GM19023 (cell line): ENCODE data around the gene ZDHHC12.

ENCODE experiments used
- ATAC-seq: cut with Tn5 transposase; IDR thresholded peaks from one replicate; pipeline ENCODE4 v1.9.1; 2021; ENCODE audit warnings: mild to moderate bottlenecking, moderate library complexity; ENCODE audit not compliant: unreplicated experiment

Gene ZDHHC12

DNA sequence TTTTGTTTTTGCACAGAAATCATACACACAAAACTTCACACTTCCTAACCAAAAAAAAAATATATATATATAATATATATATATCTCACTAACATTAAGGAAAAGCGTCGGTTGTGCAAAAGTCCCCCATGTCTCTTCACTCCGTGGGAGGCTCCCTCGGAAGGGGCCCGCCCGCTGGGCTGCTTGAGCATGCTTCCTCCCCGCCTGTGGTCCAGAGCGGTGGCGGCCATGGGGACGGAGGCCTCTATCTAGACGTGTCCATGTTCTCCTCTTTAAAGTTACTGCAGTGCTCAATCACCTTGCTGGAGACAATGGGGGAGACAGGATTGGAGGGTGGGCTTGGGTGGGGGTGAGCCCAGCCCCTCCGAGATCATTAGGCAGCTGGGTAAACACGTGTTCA lies 7.2 kb upstream of the ZDHHC12 start:
- no peak for ATAC-seq

DNA sequence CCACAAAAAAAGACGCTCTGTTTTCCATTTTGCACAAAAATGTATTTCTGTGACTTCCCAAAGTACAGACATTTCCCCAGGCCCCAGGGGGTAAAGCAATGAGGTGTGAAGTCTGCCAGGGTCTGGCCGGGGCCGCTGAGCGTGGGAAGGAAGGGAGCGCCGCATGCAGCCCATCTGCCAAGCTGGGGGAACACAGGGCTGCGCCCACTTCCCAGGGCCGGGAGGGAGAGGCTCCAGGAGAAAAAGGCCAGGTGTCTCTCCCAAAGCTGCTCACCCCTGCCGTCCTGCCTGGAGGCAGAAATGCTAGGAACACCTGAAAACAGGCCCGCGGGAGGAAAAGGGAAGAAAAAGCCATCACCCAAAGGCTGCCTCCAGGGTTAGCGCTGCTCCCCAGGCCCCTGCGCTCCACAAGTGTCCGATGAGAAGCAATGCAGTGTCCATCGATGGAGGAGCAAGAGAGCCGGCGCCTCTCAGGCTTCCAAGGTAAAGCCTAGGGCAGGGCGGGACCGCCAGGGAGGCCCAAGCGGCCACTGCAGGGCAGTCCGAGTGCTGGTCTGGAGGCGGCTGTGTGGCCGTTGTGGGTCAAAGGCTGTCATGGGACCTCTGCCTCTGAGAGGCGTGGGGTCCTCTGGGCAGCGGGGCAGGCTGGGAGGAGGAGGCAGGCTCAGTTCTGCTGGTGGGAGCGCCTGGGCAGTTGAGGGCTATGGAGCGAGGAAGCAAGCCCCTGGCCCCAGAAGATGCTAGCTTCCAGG lies 6.0 kb upstream of the ZDHHC12 start:
- no peak for ATAC-seq

DNA sequence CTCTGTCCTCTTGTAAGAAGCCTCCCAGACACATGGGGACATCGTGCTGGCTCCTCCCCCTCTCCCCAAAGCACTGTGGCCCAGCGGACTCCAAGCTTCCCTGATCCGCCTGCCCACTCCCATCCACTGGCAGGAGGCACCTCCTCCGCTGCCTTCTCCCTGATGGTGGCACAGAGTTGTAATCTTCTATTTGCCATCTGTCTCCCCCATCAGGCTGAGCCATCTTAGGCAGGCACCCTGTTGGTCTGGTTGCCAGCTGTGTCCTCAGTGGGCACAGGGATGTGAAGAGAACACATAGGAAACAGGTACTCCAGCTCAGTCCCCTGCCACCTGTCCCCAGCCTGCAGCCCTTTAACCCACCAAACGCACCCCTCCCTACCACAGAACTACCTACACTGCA lies 5.4 kb upstream of the ZDHHC12 start:
- no peak for ATAC-seq

DNA sequence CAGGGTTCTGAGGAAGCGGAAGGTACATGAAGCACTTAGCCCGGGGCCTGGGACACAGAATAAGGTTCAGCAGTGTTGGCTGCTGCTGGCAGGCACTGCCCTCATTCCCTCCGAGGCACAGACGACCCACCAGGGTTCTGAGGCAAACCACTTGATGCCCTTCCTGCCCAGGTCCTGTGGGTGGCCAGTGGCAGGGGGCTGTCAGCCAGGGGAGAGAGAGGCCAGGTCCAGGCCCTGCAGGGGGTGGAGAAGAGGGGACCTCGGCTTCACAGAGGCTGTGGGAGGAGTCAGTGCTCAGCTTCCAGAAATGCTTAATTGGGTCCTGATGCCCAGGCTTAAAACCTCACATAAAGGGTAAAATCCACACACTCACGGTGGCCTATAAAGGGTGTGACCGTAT lies 4.4 kb upstream of the ZDHHC12 start:
- ATAC-seq = no peak

DNA sequence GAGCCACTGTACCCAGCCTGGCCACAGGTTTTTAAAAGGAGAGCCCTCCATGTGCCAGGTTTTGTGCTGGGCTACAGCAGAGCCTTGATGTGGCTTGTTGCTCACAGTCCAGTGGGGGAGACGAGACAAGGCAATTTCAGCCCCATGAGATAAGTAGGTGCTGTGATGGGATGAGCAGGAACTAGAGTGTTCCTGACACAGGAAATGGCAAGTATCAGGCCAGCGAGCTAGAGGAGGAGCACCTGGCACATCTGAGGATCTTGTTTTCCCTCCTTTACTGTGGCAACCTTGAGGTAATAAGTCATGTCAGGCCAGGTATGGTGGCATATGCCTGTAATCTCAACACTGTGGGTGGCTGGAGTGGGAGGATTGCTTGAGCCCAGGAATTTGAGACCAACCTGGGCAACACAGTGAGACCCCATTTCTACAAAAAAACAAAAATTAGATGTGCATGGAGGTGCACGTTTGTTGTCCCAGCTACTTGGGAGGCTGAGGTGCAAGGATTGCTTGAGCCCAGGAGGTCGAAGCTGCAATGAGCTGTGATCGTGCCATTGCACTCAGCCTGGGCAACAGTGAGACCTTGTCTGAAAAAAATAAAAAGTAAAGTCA lies 3.8 kb upstream of the ZDHHC12 start:
- ATAC-seq = no peak

DNA sequence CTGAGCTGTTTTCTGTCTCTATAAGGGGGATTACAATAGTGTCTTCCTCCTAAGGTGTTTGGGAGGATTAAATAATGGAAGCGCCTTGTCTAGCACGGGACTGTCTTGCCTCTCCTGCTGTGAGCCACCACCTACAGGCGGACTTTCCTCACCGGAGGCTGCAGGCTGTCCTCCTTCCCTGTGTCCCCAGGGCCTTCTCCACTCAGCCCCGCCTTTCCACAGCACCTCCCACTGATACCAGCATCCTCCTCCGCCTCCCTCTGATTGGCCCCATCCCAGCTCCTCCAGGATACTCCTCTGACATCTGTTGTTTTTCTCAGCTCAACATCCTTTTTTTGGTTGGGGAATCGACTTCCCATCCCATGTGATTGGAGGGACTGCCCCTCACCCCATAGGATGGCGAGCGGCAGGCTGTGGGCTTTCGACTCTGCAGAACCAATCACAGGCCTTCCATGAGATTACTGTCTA lies 851 bp upstream of the ZDHHC12 start:
- ATAC-seq = no peak

DNA sequence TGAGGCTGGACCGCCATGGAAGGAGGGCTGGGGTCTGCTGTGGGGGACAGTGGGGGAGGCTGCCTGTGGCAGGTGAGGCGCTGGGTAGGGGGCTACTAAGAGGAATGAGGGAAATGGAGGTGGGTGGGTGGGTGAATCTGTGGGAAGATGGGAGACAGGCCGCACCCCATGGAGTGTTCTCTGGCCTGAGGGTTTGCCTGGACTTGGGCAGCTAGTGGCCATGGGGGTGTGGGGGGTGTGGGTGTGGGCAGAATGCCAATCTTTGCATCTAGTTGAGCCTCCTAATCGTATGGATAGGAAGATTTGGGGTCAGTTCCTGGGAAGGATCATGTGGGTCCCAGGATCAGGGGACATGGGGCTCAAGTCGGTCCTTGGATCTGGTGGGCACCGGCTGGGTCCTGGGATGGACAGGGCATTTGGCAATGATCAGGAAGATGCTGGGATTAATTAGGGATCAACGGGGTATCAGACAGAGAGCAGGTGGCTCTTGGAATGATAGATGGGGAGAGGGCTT lies 518 bp downstream of the ZDHHC12 start:
- ATAC-seq = no peak

DNA sequence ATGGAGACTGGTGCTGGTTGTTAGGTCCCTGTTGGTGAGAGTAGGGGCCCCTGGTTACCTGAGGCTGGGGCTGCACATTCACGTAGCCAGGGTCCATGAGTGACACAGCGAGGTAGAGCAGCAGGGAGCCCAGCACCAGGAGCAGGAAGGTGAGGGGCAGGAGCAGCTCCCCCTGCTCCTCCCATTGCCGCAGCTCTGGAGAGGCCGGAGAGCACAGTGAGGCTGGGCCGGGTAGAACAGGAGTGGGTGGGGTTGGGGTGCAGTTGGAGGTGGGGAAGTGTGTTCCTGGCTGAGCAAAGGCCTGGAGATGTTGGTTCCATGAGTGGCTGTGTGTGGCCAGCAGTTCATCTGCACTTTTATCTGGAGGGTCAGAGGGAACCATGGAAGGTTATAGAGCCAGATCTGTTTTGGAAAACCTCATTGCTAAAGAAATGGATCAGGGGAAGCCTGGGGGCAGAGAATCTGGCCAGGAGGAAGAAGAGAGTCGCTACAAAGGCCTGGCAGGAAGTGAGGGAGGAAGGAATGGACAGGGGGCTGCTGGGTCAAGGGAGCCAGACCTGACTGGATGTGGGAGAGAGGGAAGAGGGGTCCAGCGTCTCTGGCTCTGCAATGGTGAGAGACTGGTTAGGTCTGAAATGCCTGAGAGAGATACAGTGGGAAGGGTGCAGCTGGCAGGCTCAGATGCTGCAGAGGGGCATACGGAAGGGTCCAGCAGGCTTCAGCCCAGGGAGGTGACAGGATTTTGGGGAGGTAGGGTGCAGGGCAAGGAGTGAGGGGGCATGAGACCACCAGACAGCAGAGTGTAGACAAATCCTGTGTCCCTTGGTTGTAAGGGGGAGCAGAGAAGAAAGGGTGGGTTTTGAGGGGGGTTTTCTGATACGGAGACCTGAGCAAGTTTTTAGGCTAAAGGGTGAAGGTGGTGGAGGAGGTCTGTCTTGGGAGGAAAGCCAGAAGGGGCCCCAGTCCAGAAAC lies 1.3 kb downstream of the ZDHHC12 start:
- ATAC-seq = no peak

DNA sequence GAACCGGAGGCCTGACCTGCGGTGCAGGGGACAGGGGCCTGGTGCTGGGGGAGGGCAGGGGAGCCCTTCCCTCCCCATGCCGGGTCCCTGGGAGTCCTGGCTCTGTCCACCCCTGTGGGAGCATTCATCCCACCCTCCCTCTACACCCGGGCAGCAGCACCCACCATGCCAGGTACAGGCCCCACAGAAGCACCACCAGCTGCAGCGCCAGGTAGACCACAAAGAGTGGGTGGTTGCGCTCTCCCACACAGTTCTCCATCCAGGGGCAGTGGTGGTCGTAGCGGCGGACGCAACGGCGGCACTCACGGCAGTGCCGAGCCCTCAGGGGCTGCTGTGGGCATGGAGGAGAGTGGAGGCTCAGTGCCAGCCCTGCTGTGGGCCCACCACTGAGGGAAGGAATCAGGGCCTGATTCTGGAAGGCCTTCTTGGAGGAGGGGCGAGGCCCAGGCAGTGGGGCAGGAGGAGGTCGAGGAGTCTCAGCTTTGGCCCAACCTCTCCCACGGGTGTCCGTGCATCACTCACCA lies 2.4 kb downstream of the ZDHHC12 start:
- no peak for ATAC-seq

DNA sequence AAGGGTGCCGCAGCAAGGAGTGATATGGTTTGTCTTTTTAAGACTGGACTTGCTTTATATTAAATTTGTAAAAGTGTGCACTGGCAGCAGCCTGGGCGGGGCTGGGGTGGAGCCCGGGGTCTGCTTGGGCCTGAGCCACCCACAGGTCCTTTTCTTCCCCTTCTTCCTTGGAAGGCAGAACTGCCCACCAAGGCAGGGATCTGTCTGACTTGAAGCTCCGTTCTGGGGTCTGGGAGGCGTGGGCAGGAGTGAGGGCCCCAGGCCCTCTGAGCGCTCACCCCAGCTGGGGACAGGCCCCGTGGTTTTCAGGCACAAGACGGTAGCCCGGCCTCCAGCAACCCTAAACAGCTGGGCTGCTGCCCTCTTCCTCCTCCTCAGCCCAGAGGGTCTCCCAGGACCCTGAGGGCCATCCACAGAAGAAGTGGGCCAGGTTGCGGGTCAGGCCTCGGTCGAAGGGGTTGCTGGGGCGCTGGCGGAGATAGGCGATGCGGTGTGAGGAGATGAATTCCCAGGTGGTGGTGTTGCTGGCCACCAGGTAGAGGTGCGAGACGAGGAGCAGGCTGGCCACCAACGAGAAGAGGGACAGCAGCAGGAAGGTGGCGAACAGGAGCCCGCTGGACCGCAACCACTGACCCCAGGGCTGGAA lies 3.0 kb downstream of the ZDHHC12 start:
- ATAC-seq = no peak

DNA sequence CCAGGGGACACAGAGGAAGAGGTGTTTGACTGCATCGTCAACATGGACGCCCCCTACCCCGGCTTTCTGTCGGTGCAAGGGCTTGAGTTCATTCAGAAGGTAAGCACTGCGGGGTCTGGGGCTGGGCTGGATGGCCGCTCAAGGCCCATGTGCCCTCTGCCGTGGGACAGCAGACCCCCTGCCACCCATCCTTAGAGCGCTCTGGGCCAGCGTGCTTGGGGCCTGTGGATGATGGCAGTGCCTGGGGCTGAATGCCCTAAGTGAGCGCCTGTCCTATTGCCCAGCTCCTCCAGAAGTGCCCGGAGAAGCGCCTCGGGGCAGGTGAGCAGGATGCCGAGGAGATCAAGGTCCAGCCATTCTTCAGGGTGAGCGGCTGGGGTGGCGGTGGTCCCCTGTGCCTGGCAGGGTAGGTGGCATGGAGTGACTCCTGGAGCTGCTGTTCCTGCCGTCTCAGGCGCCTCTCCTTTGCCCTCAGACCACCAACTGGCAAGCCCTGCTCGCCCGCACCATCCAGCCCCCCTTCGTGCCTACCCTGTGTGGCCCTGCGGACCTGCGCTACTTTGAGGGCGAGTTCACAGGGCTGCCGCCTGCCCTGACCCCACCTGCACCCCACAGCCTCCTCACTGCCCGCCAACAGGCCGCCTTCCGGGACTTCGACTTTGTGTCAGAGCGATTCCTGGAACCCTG lies 3.9 kb downstream of the ZDHHC12 start:
- no peak for ATAC-seq

DNA sequence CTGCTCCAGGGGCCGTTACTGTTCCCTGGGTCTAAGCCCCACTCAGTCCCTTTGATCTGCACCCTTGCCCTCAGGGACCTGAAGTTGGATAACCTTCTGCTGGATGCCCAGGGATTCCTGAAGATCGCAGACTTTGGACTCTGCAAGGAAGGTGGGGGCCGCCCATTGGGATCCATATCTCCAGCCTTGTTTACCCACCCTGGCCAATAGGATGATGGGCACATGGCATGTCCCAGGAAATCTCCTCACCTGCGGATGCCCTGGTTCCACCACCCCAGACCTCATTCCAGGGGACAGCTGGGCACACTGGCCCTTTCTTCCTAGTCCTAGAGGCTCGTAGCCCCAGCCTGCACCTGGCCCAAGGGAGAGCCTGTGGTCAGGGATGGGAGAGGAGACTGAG lies 5.5 kb downstream of the ZDHHC12 start:
- no peak for ATAC-seq

DNA sequence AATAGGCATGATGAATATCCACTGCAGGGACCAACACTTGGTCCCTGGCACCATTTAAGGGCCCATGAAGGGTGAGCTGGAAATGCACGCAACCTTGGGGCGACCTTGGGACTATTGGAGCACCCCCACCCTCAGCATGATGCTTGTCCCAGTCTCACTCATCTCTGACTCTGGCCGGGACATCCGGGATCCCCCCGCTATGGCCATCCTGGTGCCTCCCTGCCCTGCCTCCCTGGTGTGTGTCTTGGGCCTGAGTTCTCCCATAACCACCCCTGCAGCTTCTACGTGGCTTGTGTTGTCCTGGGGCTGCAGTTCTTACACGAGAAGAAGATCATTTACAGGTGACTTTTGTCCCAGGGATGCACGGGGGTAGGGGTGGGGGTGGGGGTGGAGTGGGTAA lies 5.9 kb downstream of the ZDHHC12 start:
- ATAC-seq = no peak

DNA sequence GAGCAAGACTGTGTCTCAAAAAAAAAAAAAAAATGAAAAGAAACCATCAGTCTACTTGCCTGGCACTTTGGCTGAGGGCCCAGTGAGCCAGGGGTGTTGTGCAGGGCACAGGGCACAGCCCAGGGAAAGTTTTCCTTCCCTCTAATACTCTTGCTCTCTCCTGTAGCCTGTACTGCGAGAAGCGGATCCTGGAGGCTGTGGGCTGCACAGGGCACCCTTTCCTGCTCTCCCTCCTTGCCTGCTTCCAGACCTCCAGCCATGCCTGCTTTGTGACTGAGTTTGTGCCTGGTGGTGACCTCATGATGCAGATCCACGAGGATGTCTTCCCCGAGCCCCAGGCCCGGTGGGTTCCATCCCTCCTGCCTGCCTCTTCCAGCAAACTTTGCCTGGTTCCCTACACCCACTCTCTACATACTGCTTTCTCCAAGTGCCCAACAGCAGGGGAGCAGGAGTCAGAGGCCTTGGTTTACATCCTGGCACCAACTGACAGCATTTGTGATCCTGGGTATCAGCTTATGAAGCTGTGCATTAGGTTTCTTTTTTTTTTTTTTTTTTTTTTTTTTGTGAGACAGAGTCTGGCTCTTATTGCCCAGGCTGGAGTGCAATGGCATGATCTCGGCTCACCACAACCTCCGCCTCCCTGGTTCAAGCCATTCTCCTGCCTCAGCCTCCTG lies 7.2 kb downstream of the ZDHHC12 start:
- no peak for ATAC-seq

DNA sequence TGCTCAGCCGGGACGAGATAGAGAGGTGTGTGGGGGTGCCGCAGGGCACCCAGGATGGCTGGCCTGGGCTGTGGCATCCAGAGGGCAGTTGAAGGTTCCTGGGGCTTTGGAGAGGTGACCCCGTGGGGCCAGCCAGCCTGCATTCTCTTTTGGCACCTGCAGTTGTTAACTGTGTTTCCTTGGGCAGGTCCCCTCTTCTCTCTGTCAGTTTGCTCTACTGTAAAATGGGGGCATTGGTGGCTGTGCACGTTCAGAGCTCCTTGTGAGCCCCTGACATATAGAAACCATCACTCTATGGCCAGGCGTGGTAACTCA lies 8.5 kb downstream of the ZDHHC12 start:
- ATAC-seq = no peak

DNA sequence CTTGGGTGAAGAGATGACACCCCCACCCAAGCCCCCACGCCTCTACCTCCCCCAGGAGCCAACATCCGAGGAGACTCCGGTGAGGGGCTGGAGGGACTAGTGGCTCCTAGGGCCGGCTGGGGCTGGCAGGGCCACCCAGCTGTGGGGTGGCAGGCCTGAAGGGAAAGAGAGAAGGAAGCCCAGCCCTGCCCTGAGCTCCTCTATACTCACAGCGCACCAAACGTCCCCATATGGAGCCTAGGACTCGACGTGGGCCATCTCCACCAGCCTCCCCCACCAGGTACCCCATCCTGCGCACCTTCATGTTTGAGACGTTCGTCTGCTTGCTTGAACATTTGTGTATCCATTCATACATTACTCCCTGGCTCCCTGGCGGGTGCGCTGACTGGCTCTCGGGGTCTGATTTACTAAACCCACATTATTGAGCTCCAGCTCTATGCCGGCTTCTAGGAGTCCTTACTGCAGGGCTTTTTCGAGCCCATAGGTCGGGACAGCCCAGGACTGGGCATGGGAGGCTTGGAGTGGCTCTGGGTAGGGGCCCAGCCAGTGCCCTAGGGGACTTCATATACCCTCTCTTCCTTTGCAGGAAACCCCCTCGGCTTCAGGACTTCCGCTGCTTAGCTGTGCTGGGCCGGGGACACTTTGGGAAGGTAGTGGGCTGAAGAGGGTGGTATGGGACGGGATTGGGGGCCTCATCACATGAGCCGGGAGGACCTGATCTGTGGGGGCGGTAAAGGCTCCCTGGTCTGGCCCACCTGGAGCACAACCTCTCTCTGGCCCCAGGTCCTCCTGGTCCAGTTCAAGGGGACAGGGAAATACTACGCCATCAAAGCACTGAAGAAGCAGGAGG lies 9.1 kb downstream of the ZDHHC12 start:
- no peak for ATAC-seq

DNA sequence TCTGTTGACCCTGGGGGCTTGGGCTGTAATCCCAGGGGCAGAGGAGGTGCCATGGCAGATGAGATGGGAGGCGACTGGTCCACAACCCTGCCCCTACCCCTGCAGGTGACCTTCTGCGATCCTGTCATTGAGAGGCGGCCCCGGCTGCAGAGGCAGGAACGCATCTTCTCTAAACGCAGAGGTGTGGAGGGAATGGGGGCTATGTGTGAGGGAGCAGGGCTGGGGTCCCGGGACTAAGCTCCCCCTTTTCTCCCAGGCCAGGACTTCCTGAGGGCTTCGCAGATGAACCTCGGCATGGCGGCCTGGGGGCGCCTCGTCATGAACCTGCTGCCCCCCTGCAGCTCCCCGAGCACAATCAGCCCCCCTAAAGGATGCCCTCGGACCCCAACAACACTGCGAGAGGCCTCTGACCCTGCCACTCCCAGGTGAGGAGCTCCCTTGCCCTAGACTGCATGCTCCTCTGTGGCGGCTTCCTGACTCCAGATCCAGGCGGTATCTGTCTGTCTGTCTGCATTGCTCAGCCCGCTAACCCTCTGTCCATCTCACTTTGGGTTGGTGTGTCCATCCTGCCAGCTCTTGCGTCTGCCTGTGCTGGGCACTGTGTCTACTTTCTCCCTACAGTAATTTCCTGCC lies 9.9 kb downstream of the ZDHHC12 start:
- no peak for ATAC-seq

DNA sequence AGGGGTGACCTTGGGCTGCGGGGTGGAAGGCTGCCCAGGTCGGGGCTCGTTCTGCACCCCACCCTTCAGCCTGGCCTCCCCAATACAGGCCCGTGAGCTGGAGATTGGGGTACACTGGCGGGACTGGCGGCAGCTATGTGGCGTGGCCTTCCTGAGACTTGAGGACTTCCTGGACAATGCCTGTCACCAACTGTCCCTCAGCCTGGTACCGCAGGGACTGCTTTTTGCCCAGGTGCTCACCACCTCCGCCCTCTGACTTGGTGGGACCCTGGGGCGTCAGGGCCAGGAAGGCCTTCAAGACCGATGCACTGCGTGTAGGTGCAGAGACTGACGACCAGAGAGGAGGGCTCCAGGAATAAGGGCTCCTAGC lies 10.5 kb downstream of the ZDHHC12 start:
- no peak for ATAC-seq
